ENCODE measurements around the gene POGZ. TPM values are rescaled to one million over a fixed set of nuclear protein-coding genes. Genes with fewer than 3 reads are reported as not detected.

POGZ gene
- total and polyA plus RNA-seq, 2 of the 13 experiments (the other 11 are each of a cell fraction or from before 2014, with no cell fraction given): 15.3 to 45.6 TPM

GRCh38 chr1:151408891-151409290 lies 50.4 kb downstream of the POGZ start (continued):
- TF ChIP-seq AHDC1 (CRISPR knock-in tag; IDR thresholded peaks at IDR 0.05; ENCODE audit: borderline replicate concordance): no peak
- no peak for TF ChIP-seq RXRB (CRISPR knock-in tag; IDR thresholded peaks at IDR 0.05; ENCODE audit: borderline replicate concordance)
- no peak for TF ChIP-seq ZFP1 (CRISPR knock-in tag; IDR thresholded peaks at IDR 0.05)
- no peak for TF ChIP-seq CBFB (CRISPR knock-in tag; IDR thresholded peaks at IDR 0.05)

DNA sequence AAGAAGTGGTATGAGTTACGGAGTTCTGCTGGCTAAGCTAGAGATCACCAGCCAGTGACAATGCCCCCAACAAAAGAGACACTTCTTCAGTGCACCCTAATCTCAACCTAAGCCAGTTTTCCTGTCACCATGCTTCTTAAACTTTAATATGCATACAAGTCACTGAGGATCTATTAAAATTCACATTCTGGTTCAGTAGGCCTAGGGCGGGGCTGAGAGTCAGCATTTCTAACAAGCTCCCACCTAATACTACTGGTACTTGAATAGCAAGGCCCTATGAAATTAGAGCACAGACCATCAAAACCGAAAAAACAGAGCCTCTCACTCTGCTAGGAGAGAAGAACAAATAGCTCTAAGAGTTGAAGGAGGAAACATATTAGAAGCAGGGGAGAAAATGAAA lies 52.0 kb downstream of the POGZ start:
- no peak overlapping the region for H2AFZ ChIP-seq (ENCODE audit: low read length)
- H3K4me2 ChIP-seq (ENCODE audit: low read depth, low read length): no peak overlapping the region
- no peaks in the 10 kb centered on the region for H3K79me2 ChIP-seq (ENCODE audit: insufficient read depth, low read length)
- peaks cover 3% of the 10 kb centered on the region; the same call in 1 of the 2 replicates for H4K20me1 ChIP-seq (ENCODE audit: insufficient read depth, low read length)
- intact Hi-C loops (cut with micrococcal nuclease; ENCODE audit: unreplicated experiment) (no loop called here), in situ Hi-C loops (cut with HindIII; ENCODE audit: extremely low pct_ligation_motif_present, low pct_unique_long_range_greater_than_20kb) (no loop called here)
- H3K4me1 ChIP-seq (ENCODE audit: insufficient read depth, low read length): peaks cover 10% of the 10 kb centered on the region
- peaks cover 29 to 78% of the 10 kb centered on the region in 2 experiments for H3K36me3 ChIP-seq (replicated peaks in 1 of 2; ENCODE audit: control insufficient read depth in 1 of 2, insufficient read depth in 2 of 2, low read length in 2 of 2)
- no peak overlapping the region for H3K9ac ChIP-seq (ENCODE audit: insufficient read depth, low read depth, low read length)
- FAIRE-seq (no peak), ATAC-seq (no peak), DNase-seq (ENCODE audit: low spot score) (no peak)
- POLR2A ChIA-PET: no interaction called here
- BruUV-seq (replicated peaks): no TSS peak
- 97% methylated on average over 3 of the region's 3 CpGs for WGBS (ENCODE audit: low lambda C conversion rate)
- H3K27me3 ChIP-seq (ENCODE audit: control insufficient read depth in 1 of 2, insufficient read depth in 2 of 2, low read length in 2 of 2): no peaks in the 10 kb centered on the region
- CTCF ChIA-PET (ENCODE audit: low intra/inter-chr PET ratio, low total read pairs): no interaction called here
- no peak overlapping the region for H3K4me3 ChIP-seq (replicated peaks in 1 of 3; ENCODE audit: insufficient read depth in 1 of 3, low read depth in 2 of 3, low read length in 3 of 3)
- H3K9me3 ChIP-seq (ENCODE audit: low read length): no peaks in the 10 kb centered on the region
- no peak overlapping the region for H3K27ac ChIP-seq (ENCODE audit: extremely low read length, insufficient read depth, low read length)
- TF ChIP-seq ZNF580 (CRISPR knock-in tag; IDR thresholded peaks at IDR 0.05; ENCODE audit: borderline replicate concordance, low read depth) (no peak), ZNF75D (CRISPR knock-in tag; IDR thresholded peaks at IDR 0.05; ENCODE audit: borderline replicate concordance) (no peak), NFRKB (IDR thresholded peaks at IDR 0.05) (no peak), PRPF4 (IDR thresholded peaks at IDR 0.05; ENCODE audit: low read depth, low read length, poor library complexity, severe bottlenecking) (no peak)
- TF ChIP-seq, protein P1, sequence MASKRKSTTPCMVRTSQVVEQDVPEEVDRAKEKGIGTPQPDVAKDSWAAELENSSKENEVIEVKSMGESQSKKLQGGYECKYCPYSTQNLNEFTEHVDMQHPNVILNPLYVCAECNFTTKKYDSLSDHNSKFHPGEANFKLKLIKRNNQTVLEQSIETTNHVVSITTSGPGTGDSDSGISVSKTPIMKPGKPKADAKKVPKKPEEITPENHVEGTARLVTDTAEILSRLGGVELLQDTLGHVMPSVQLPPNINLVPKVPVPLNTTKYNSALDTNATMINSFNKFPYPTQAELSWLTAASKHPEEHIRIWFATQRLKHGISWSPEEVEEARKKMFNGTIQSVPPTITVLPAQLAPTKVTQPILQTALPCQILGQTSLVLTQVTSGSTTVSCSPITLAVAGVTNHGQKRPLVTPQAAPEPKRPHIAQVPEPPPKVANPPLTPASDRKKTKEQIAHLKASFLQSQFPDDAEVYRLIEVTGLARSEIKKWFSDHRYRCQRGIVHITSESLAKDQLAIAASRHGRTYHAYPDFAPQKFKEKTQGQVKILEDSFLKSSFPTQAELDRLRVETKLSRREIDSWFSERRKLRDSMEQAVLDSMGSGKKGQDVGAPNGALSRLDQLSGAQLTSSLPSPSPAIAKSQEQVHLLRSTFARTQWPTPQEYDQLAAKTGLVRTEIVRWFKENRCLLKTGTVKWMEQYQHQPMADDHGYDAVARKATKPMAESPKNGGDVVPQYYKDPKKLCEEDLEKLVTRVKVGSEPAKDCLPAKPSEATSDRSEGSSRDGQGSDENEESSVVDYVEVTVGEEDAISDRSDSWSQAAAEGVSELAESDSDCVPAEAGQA (IDR thresholded peaks at IDR 0.05; ENCODE audit: low read depth): no peak
- TF ChIP-seq, protein P1 (CRISPR knock-in tag; IDR thresholded peaks at IDR 0.05; ENCODE audit: borderline replicate concordance): no peak
- TF ChIP-seq, protein P2, sequence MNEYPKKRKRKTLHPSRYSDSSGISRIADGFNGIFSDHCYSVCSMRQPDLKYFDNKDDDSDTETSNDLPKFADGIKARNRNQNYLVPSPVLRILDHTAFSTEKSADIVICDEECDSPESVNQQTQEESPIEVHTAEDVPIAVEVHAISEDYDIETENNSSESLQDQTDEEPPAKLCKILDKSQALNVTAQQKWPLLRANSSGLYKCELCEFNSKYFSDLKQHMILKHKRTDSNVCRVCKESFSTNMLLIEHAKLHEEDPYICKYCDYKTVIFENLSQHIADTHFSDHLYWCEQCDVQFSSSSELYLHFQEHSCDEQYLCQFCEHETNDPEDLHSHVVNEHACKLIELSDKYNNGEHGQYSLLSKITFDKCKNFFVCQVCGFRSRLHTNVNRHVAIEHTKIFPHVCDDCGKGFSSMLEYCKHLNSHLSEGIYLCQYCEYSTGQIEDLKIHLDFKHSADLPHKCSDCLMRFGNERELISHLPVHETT (CRISPR knock-in tag; conservative IDR thresholded peaks at IDR 0.05): no peak

Data from HepG2 (cell line).